Skin epidermis (tissue), 12 donors: ENCODE results near the gene LONRF2.
"Not testable (repeated sequence)": the region's sequence is repeated elsewhere in the genome, so short reads cannot be mapped to it uniquely, and the experiment has no call there.

ENCODE experiments used
- H3K27ac ChIP-seq, 21 experiments: fragments of 200-600 bp; sonication (generic) in 11 of 21; one replicate each; pipeline ENCODE4 v1.5.0; 2020; ENCODE audit warnings: mild to moderate bottlenecking in 3 of 21, inconsistent platforms in 2 of 21, moderate library complexity in 2 of 21
- H3K4me3 ChIP-seq, 7 experiments: fragments of 200-600 bp; sonication (generic) in 2 of 7; one replicate each; pipeline ENCODE4 v1.5.0; 2020; ENCODE audit warnings: inconsistent platforms in 2 of 7, mild to moderate bottlenecking in 2 of 7, moderate library complexity in 1 of 7

The LONRF2 gene

GRCh38 chr2:100260712-100261620 is 61.3 kb downstream of the LONRF2 start:
- Histone ChIP-seq H3K27ac (no peak overlapping the region), H3K4me3 (no peak overlapping the region)

- no peak overlapping the region for H3K4me3 ChIP-seq
- H3K27ac ChIP-seq: no peak overlapping the region
These were observed 63.2 kb downstream of the LONRF2 start for GRCh38 chr2:100259106-100259505.

GRCh38 chr2:100257939-100258338 is 64.4 kb downstream of the LONRF2 start:
- Histone ChIP-seq H3K27ac (no peak overlapping the region), H3K4me3 (no peak overlapping the region)

- Histone ChIP-seq H3K4me3 (no peak overlapping the region), H3K27ac (no peak overlapping the region)
These were observed 65.5 kb downstream of the LONRF2 start for GRCh38 chr2:100256849-100257248.

- Histone ChIP-seq H3K27ac (no peak overlapping the region), H3K4me3 (no peak overlapping the region)
These were observed 65.9 kb downstream of the LONRF2 start for GRCh38 chr2:100256416-100256815.

- H3K27ac ChIP-seq: no peak overlapping the region
- H3K4me3 ChIP-seq: no peak overlapping the region
These were observed 67.6 kb downstream of the LONRF2 start for GRCh38 chr2:100254646-100255210.

- Histone ChIP-seq H3K4me3 (no peak overlapping the region), H3K27ac (no peak overlapping the region)
These were observed 68.5 kb downstream of the LONRF2 start for GRCh38 chr2:100253786-100254185.

- H3K4me3 ChIP-seq: no peak overlapping the region
- H3K27ac ChIP-seq: no peak overlapping the region
These were observed 69.2 kb downstream of the LONRF2 start for GRCh38 chr2:100252811-100253698.

GRCh38 chr2:100250645-100251044 is 71.7 kb downstream of the LONRF2 start:
- H3K4me3 ChIP-seq: no peak overlapping the region

GRCh38 chr2:100248971-100249370 is 73.3 kb downstream of the LONRF2 start:
- H3K27ac ChIP-seq: no peak overlapping the region

More at GRCh38 chr2:100250645-100251044, 71.7 kb downstream of the LONRF2 start:
- H3K27ac ChIP-seq: no peak overlapping the region

GRCh38 chr2:100248556-100248955 is 73.7 kb downstream of the LONRF2 start:
- H3K27ac ChIP-seq, H3K4me3 ChIP-seq: not testable (repeated sequence)

More at GRCh38 chr2:100248971-100249370, 73.3 kb downstream of the LONRF2 start:
- H3K4me3 ChIP-seq: no peak overlapping the region

- H3K4me3 ChIP-seq: no peak overlapping the region
- no peak overlapping the region for H3K27ac ChIP-seq
These were observed 74.3 kb downstream of the LONRF2 start for GRCh38 chr2:100248044-100248330.

- no peak overlapping the region for H3K4me3 ChIP-seq
- no peak overlapping the region for H3K27ac ChIP-seq
These were observed 74.9 kb downstream of the LONRF2 start for GRCh38 chr2:100247256-100248043.

- no peak overlapping the region for H3K4me3 ChIP-seq
- H3K27ac ChIP-seq: no peak overlapping the region
These were observed 75.8 kb downstream of the LONRF2 start for GRCh38 chr2:100246163-100247145.

GRCh38 chr2:100245681-100246080 is 76.6 kb downstream of the LONRF2 start:
- no peak overlapping the region for H3K27ac ChIP-seq
- no peak overlapping the region for H3K4me3 ChIP-seq

- Histone ChIP-seq H3K4me3 (no peak overlapping the region), H3K27ac (no peak overlapping the region)
These were observed 77.3 kb downstream of the LONRF2 start for GRCh38 chr2:100244881-100245605.

GRCh38 chr2:100243631-100244030 is 78.7 kb downstream of the LONRF2 start:
- Histone ChIP-seq H3K27ac (no peak overlapping the region), H3K4me3 (no peak overlapping the region)
